GM12875 (cell line): ENCODE measurements around the gene PCSK9.
"Not testable (repeated sequence)": the region's sequence is repeated elsewhere in the genome, so short reads cannot be mapped to it uniquely, and the experiment has no call there.

ENCODE experiments used
- H3K4me3 ChIP-seq: one replicate; pipeline ENCODE4 v1.5.1; 2011; ENCODE audit warnings: low read depth, low read length, control low read depth
- CTCF ChIP-seq: IDR thresholded peaks from 2 replicates; pipeline ENCODE4 v1.5.1; 2011; ENCODE audit warnings: low read depth, mild to moderate bottlenecking, control low read depth, inconsistent platforms, low read length, moderate library complexity, borderline replicate concordance; ENCODE audit not compliant: insufficient read depth

PCSK9 gene

GRCh38 chr1:55010194-55010886, 29.0 kb upstream of the PCSK9 start:
- H3K4me3 ChIP-seq = no peak overlapping the region
- TF ChIP-seq CTCF = no peak

- TF ChIP-seq CTCF = no peak
- no peak overlapping the region for H3K4me3 ChIP-seq
Observed at GRCh38 chr1:55010887-55011217, 28.5 kb upstream of the PCSK9 start.

DNA sequence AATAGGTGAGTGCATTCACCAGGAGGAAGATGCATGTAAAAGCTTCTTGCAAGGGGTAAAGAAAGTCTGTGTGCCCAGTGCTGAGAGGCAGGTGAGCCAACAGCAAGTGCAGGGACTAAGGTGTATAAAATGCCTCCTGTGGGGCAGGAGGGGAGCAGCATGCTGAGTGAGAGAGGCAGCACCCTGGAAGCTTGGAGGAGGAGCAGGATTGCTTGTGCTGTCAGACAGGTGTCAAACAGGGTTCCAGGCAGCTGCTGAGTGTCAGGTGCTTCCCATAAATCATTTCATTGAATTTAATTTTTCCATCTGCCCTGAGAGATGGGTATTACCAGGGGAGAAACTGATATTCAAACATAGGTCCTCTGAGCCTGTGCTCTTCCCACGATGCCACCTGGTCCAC, 26.7 kb upstream of the PCSK9 start:
- H3K4me3 ChIP-seq = no peak overlapping the region
- TF ChIP-seq CTCF = no peak

- TF ChIP-seq CTCF = no peak
- H3K4me3 ChIP-seq = no peak overlapping the region
Observed at GRCh38 chr1:55015123-55015522, 24.2 kb upstream of the PCSK9 start.

DNA sequence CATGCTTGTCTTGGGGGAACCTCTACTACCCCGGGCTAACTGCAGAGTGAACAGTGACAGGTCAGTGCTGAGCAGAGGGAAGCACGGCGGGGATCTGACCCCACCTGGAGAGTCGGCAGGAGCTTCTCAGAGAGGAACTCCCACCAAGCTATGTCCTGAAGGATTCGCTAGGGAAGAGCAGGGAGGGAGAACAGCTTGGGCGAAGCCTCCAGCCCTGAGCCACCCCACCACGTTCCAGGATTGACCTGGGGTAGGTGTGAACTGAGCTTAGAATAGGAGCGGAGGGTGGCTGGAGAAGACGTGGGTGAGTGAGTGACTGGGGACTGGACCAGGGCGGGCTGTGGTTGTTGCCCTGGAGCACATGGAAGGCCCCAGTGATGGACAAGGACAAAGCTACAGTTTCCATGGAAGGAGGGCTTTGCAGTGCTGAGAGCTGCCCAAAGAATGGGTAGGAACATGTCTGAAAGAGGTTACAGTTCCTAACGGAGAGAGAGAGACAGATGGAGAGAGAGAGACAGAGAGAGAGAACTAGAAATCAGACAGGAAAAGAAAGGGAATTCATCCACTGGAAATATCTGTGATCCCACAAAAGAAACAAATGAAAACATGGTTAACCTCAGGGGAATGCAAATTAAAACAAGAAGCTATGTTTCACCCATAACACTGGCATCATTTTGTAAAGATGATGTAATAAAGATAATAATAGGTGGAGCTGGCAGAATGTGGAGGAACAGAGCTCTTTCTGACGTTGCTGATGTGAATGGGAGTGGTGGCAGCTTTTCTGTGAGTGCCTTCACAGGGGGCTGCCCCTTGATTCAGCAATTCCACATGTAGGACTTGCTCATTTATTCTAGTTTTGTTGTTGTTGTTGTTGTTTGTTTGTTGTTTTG, 23.4 kb upstream of the PCSK9 start:
- H3K4me3 ChIP-seq = no peak overlapping the region
- TF ChIP-seq CTCF = no peak

DNA sequence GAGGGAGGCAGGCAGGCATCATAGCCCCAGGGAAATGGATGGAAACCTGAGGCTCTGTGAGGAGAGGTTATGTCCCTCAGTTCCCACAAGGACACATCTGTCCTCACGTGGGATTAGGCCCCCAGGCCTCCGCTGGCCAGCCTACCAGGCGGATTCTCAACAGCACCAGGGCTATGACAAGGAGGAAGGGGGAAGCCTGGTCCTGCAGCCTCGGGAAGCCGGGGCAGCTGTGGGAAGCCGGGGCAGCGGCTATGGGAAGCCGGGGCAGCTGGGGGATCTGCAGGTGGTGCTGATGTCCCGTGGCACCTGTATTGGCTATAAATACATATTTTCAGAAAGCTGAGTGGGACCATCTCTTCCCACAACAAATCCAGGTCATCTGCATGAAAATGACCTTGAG, 21.0 kb upstream of the PCSK9 start:
- TF ChIP-seq CTCF = no peak
- no peak overlapping the region for H3K4me3 ChIP-seq

DNA sequence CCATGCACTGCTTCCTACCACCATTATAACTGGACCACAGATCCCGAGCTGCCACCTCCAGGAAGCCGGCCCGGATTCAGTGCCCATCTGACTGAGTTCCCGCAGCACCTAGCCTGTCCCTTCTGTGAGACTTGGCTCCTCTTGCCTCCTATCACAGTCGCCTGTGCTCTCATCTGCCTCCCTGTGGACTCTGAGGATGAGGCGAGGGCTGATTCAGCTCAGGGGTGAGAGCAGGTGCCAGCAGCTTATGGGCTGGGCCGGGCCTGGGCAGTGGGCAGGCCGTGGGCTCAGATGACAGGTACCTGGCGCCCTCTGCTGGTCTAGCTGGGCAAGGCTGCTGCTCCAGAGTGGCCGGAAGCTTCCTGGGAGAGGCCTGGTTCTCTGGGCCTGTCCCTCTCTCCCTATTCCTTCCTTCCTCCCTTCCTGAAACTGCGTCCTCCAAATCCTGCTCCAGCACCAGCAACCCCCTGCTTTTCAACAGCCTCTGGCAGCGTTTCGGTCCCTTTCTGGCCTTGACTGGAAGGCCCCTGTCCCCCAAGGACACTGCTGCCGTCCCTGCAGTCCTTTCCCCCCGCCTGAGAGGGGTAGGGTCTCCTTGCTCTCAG, 17.3 kb upstream of the PCSK9 start:
- peak; percentile 98 for TF ChIP-seq CTCF

GRCh38 chr1:55024163-55024562, 15.2 kb upstream of the PCSK9 start:
- not testable (repeated sequence) for H3K4me3 ChIP-seq

More for the DNA sequence above, 17.3 kb upstream of the PCSK9 start:
- H3K4me3 ChIP-seq = no peak overlapping the region

DNA sequence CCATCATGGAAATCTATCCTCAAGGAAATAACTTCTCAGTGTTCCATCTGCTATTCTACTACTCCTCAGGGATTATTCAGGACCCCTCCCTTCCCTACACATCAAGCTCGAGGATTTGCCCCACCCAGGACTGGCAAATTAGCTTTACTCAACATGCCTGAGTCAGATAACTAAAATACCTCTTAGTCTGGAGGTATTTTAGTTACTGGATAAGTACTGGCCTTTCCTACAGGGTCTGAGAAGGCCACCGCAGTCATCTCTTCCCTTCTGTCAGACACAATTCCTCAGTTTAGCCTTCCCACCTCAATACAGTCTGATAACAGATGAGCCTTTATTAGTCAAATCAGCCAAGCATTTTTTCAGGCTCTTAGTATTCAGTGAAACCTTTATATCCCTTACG, 12.7 kb upstream of the PCSK9 start:
- H3K4me3 ChIP-seq = not testable (repeated sequence)

DNA sequence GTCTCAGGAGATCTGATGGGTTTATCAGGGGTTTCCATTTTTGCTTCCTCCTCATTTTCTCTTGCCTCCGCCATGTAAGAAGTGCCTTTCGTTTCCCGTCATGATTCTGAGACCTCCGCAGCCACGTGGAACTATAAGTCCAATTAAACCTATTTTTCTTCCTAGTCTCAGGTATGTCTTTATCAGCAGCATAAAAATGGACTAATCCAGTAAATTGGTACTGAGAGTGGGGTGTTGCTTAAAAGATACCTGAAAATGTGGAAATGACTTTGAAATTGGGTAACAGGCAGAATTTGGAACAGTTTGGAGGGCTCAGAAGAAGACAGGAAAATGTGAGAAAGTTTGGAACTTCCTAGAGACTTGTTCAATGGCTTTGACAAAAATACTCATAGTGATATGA, 8.2 kb upstream of the PCSK9 start:
- not testable (repeated sequence) for H3K4me3 ChIP-seq
